ENCODE results near the gene NR2C2AP.

- TF ChIP-seq CTCF (IDR thresholded peaks at IDR 0.05) (no peak), EP300 (IDR thresholded peaks at IDR 0.05) (no peak), POLR2A (IDR thresholded peaks at IDR 0.05) (no peak)
Measured at GRCh38 chr19:19207637-19208572, 4.7 kb upstream of the NR2C2AP start.

Data from tibial nerve (tissue), 4 donors.